ENCODE measurements around the gene EPS8L2.

- TF ChIP-seq CTCF (IDR thresholded peaks at IDR 0.05; ENCODE audit: insufficient read depth, low read length, poor library complexity, severe bottlenecking) (no peak), EZH2phosphoT487 (conservative IDR thresholded peaks at IDR 0.05; ENCODE audit: low read length) (no peak)
These were observed 1.9 kb downstream of the EPS8L2 start for GRCh38 chr11:707817-708420.
